RPMI7951 (cell line): ENCODE results near the gene PRCD. TPM values are rescaled to one million over a fixed set of nuclear protein-coding genes. Genes with fewer than 3 reads are reported as not detected.

ENCODE experiments used
- total RNA-seq: library from RNA; depleted of rRNA; stranded (reverse); fragments of >200 nt; shearing (Covaris generic); gene quantifications from 2 replicates; pipeline ENCODE4 v1.2.3, GENCODE V29; 2014; rRNA removed

Gene PRCD
- total RNA-seq, 1 experiment from 2014 or later: 0.48 TPM

Other genes with a start within 250 kb of the PRCD start
- 0.48 and 0.59 TPM in 2 replicates for gene QRICH2, start 231.8 kb upstream of the PRCD start, total RNA-seq
- gene PRPSAP1, start 186.1 kb upstream of the PRCD start, total RNA-seq: 54.8 and 55.7 TPM in 2 replicates
- 34.6 and 37.6 TPM in 2 replicates for gene SPHK1, start 155.4 kb upstream of the PRCD start, total RNA-seq
- gene UBE2O, start 86.9 kb upstream of the PRCD start, total RNA-seq: 7.6 and 9.8 TPM in 2 replicates
- not detected in 2 replicates for gene AANAT, start 72.4 kb upstream of the PRCD start, total RNA-seq
- gene RHBDF2, start 38.6 kb upstream of the PRCD start, total RNA-seq: 22.6 and 24.0 TPM in 2 replicates
- 1.1 and 2.0 TPM in 2 replicates for gene CYGB, start 2.3 kb upstream of the PRCD start, total RNA-seq
- 10.7 and 11.4 TPM in 2 replicates for gene ST6GALNAC2, start 45.8 kb downstream of the PRCD start, total RNA-seq
- not detected in 2 replicates for gene ST6GALNAC1, start 103.7 kb downstream of the PRCD start, total RNA-seq
- 59.6 and 59.9 TPM in 2 replicates for gene MXRA7, start 170.9 kb downstream of the PRCD start, total RNA-seq
- gene JMJD6, start 186.6 kb downstream of the PRCD start, total RNA-seq: 24.9 and 26.2 TPM in 2 replicates
- gene METTL23, start 186.8 kb downstream of the PRCD start, total RNA-seq: 47.9 and 56.9 TPM in 2 replicates
- gene SRSF2, start 197.3 kb downstream of the PRCD start, total RNA-seq: 232 and 251 TPM in 2 replicates
- gene MFSD11, start 198.1 kb downstream of the PRCD start, total RNA-seq: 23.0 and 23.4 TPM in 2 replicates